ENCODE measurements around the gene IMMP2L.

Gene IMMP2L

DNA sequence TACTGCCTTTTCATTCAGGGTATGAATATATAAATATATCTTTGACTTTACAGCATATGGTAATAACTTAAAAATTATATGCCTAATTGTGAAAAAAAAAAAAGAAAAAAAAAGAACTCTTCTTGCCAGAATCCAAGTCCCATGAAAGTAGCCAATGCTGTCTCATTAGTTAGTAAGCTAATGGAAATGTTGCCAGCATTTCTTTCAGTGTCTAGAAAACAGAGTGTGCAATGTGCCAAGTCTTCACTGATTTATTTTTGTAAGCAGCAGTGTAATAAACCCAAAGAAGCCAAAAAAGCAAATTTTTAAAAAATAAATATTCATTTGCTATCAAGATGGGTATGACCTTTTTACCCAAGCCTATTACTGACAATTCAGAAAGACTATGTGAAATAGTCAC lies 502.5 kb downstream of the IMMP2L start:
- FAIRE-seq, result no peak

DNA sequence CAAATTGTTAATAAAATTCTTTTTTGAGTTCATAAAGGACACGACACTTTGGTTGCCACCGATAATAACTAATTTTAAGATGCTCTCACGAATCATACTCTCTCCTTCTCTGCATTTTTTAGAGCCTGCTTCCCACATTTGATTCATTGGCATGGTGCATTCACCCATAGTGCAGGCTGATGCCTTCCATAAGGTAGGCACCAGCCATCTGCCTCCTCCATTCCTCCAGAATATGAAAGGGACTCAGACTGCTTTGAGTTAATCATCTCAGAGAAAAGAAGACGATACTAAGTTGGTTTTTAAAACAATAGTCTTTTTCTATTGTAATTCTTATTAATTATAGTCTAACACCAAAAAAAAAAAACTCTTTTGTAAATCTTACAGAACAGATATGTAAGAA lies 505.2 kb downstream of the IMMP2L start:
- FAIRE-seq, result peak; percentile 32

DNA sequence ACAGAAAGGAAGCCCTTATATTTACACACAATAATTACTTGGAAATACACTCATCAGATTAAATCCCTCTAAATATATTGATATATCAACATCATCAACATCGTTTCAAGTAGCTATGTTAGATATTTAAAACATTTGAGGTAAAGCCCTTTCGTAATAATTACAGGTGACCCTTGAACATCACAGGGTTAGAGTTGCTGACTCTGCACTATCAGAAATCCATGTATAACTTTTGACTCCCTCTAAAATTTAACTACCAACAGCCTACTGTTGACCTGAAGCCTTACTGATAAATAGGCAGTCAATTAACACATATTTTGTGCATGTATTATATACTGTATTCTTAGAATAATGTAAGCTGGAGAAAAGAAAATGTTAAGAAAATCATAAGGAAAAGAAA lies 505.9 kb downstream of the IMMP2L start:
- FAIRE-seq, result no peak

DNA sequence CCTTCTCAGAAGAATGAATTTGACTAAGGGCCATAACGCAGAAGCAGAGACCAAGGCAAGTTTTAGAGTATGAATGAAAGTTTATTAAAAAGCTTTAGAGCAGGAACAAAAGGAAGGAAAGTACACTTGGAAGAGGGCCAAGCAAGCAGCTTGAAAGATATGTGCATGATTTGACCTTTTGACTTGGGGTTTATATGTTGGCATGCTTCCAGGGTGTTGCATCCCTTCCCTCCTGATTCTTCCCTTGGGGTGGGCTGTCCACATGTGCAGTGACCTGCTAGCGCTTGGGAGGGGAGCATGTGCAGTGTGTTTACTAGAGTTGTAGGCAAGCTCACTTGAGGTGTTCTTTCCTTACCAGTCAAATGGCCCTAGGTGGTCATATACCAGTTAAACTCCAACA lies 509.3 kb downstream of the IMMP2L start:
- no peak for FAIRE-seq

DNA sequence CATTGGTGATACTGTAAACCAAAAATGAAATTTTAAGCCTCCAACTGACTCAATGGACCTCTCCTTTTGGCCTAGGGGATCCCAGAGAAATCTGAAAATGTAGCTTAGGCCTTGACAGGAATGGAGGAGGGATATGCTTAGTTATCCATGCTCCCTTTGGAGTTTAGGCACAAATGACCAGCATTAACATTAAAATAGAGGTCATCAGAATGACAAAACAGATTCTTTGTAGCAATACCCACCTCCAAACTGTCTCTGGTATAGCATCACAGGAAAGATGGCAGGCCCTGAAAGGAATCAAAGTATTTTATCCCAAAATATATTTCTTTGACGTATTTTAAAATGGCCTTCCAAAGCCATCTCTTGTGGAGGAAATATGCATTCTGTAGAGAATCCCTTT lies 510.5 kb downstream of the IMMP2L start:
- FAIRE-seq, result no peak

DNA sequence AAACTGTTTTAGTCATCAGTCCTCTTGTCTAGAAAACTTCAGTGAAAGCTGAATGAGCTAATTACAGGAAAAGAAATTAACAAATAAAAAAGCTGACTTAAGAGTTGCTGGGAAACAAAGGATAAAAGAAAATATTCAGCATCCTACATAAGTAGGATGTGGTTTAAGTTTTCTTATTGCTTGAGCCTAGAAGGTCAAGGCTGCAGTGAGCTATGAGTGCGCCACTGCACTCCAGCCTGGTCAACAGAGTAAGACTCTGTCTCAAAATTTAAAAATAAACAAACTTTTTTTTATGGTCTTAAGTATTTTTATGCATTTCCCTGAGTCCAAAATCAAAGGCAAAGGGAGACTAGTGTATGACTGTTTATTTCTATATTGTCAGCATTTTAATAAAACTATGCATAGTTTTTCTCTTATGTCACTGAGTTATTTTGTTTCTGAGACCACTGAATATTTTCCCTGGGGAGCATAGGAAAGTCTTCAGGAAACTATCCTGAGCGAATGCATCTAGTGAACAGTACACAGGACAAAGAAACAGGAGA lies 511.3 kb downstream of the IMMP2L start:
- no peak for FAIRE-seq

GRCh38 chr7:111049971-111050680 lies 512.2 kb downstream of the IMMP2L start:
- FAIRE-seq, result no peak

DNA sequence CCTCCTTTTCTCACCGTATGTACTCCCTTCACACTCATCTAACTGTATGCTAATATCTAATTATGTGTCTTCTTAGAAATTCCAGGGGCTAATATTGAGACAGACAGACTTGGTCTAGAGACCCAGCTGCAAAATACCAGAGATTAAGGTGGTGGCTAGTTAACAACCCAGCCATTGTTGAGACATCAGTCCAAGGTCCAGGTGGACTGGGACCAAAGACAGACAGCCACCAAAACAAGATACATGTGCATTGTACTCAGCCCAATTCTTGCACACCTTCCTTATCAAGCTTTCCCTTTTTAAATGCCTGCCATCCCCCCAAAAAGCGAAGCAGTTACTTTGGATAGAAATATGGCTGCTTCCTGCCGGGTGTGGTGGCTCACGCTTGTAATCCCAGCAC lies 514.7 kb downstream of the IMMP2L start:
- FAIRE-seq, result no peak

- FAIRE-seq, result no peak
Observed at GRCh38 chr7:111045449-111045848, 516.8 kb downstream of the IMMP2L start.

DNA sequence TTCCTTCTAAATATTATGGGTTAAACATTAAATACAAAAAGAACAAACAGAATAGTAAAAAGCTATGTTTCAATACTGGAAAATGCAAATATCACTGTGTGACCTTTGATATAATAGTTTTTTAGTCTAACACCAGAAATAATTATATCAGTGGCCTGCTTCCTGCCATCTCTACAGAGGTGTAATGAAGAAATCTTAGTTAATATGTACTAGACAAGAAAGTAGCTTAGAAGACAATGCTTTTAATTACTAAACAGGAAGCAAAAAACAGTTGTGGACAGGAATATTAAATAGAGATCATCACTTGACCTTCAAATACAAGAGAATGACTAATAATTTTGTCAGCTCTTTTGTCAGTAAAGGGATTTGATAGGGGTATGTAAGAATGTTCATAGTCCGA lies 518.7 kb downstream of the IMMP2L start:
- no peak for FAIRE-seq

DNA sequence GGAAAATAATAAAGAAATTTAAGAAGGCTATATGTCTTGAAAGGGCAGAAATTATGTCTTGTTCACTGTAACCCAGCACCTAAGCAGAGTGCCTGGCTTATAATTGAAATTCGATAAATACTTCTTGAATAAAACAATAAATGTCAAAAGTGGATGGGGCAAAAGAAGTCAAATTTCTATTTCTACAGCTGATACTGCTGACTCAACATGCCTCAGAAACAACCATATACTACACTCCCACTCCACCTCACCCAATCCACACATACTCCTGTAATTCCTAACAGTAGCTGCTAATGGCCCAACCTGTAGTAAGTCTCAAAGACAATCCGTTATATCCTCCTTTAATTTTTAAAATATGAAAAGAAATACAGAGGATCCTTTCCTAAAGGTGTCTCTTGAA lies 519.5 kb downstream of the IMMP2L start:
- FAIRE-seq, result no peak

GRCh38 chr7:111041577-111041976 lies 520.7 kb downstream of the IMMP2L start:
- FAIRE-seq, result no peak

DNA sequence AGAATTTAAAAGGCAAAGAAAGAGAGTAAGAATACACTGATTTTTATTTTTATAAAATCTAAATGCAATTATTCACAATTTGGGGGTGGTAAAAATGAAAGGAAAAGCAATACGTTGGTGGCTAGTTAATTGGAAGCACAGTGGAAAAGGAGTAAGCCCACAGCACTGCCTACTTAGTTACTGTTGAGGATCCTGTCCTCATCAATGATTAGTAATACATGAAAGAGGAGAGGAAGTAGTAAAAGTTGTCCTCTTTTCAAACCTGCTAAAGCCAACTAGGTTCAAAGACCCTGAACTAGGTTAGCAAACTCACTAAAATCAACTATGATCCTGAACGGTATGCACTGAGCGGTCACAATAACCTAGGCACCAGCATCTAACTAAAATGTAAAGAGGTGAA lies 524.1 kb downstream of the IMMP2L start:
- FAIRE-seq, result no peak

DNA sequence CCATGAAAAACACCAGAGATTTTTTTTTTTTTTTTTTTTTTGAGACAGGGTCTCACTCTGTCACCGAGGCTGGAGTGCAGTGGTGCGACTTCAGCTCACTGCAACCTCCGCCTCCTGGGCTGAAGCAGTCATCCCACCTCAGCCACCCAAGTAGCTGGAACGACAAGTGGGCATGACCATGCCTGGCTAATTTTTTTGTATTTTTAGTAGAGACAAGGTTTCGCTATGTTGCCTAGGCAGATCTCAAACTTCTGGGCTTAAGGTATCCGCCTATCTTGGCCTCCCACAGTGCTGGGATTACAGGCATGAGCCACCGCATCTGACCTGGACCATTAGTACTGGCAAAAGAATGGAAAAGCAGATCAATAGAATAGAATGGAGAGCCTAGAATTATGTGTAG lies 530.4 kb downstream of the IMMP2L start:
- no peak for FAIRE-seq

- no peak for FAIRE-seq
Observed at GRCh38 chr7:111030336-111030735, 532.0 kb downstream of the IMMP2L start.

DNA sequence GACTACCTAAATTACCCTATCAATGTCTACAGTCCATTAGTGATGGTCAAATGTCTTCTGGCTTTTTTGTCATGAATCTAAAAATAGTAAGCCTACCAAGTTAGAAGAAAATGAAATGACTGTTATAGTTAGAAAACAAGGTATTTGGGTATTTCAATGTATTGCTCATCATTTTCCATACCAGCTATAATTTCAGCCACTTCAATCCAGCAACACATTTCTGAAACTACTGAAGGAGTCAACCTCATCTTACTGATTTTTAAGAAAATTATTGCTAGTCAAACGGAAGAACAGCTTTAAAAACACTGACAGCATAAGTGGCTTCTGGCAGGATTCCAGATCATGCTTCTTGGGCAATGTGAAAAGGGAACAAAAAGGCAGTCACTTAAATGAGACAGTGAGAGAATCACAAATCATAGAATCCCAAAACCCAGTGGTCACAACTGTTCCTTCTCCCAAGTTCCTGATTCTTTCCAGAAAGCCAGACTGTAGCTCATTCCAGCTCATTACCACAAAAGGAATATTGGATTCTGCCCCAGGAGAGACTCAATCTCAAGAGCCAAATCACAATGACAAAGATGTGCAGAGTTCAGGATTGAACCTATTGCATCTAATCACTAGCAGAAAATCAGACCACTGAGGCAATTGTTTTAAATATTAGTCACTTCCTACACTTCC lies 532.6 kb downstream of the IMMP2L start:
- FAIRE-seq, result no peak

GRCh38 chr7:111029141-111029572 lies 533.1 kb downstream of the IMMP2L start:
- FAIRE-seq, result no peak

DNA sequence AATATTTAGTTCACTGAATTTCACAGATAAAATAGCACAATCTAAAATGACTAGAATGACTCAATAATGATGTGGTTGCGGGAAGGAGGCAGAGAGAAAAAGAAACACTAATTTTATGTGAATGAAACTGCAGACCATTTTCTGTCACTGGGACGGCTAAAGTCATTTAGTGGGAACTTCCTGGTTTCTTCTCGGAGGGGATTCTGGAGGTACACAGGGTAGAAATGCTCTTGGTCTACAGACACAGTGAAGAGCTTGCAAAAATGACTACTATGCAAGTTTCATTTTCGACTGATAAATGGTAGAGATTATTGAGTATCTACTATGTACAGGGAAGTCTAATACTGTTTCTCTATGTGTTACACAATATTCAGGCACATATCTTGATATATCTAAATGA lies 534.9 kb downstream of the IMMP2L start:
- FAIRE-seq, result no peak

GRCh38 chr7:111026806-111027205 lies 535.5 kb downstream of the IMMP2L start:
- no peak for FAIRE-seq

DNA sequence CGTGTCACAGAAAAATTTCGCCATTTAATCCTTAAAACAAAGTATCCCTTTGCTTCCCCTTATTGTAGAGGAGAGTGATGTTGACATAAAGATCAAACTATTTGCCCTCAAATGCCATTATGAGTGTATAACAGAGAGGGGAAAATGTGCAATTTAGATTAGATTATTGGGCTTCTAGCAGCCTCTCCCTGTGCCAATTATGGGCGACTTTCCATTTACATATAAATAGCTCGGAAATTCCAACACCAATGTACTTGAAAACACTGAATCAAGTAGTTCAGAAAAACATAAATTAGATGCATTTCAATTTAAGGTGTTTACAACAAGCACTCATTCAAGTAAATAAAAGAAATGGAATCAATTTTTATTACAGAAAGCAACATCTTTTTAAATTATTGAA lies 535.9 kb downstream of the IMMP2L start:
- no peak for FAIRE-seq

- no peak for FAIRE-seq
Observed at GRCh38 chr7:111025006-111025405, 537.3 kb downstream of the IMMP2L start.

DNA sequence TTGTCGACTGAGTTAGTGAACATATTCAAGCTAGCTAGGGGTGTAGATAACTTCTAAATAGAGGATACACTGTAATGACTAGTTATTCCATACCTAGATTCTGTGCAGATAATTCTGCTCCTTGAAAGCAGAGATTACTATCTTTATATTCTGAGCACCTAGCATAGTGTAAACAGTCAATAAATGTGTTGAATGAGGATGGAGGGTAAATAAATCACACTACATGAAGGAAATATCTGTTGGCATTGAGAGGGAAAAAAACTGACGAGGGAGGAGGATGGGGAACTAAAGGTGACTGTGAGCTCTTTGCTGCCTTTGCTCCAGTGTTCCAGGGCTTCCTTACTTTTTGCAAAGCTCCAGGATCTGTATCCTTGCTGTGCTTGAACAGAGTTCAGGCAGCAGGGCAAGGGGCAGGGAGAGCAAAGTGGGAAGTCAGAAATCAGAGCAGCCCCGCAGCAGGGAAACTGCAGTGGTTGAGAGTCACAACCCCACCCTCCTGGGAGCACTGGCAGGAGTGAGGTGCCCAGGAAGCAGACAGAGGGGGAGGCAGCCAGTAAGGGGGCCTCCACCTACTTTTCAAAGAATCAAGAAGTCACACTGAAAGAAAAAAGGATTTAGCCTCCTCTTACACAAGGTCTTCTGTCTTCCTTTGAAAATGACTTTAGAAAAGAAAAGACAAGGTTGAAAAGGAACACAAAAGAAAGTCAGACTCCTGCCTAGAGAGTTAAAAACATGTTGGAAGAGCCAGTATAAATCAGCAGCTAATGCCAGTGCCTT lies 543.1 kb downstream of the IMMP2L start:
- FAIRE-seq, result no peak

DNA sequence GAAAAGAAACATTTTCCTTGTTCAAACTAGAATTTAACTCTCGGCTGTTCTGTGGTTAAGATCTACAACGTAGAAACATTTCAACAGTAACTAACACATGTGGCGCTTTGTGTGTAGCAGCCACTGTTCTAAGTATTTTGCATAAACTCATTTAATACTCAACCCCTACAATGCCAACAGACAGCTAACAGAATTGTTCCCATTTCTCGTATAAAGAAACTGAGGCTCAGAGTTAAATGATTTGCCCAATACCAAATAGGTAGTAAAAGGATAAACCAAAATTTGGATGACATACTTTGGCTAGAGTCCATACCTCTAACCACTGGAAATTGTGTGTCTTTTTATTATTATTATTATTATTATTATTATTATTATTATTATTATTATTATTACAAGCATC lies 543.8 kb downstream of the IMMP2L start:
- no peak for FAIRE-seq

DNA sequence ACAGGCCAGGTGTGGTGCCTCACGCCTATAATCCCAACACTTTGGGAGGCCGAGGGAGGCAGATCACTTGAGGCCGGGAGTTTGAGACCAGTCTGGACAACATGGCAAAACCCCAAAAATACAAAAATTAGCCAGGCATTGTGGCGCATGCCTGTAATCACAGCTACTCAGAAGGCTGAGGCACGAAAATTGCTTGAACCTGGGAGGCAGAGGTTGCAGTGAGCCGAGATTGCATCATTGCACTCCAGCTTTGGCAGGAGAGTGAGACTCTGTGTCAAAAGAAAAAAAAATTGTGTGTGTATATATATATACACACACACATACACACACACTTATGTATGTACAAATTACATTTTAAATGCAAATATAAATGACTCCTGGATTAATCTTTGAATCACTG lies 548.2 kb downstream of the IMMP2L start:
- no peak for FAIRE-seq
